Natural killer cell (primary cell): ENCODE measurements around the gene NAB2. TPM values are rescaled to one million over a fixed set of nuclear protein-coding genes. Genes with fewer than 3 reads are reported as not detected.

Experiments
- ATAC-seq, 3 donors: fragments of 150-1000 bp in 2 of 3; fragments of 200-7000 bp in 1 of 3; cut with Tn5 transposase; 1 replicate in 1 of 3; 2 replicates in 2 of 3; pipeline ENCODE4 v1.10.0; 2021; ENCODE audit warnings: mild to moderate bottlenecking in 2 of 3, moderate library complexity in 2 of 3
- DNase-seq, 2 donors: peaks; one replicate each; pipeline versions ENCODE4 v3.0.0 to v3.0.0-alpha.2; 2013 to 2021; ENCODE audit warnings: mixed read lengths in 1 of 2
- H3K27ac ChIP-seq: one replicate; pipeline ENCODE4 v1.5.1; 2013; ENCODE audit warnings: mild to moderate bottlenecking, low read length
- H3K27me3 ChIP-seq: one replicate; pipeline ENCODE4 v1.6.1; 2013; ENCODE audit warnings: low read length; ENCODE audit not compliant: control insufficient read depth, insufficient read depth
- H3K36me3 ChIP-seq: one replicate; pipeline ENCODE4 v1.6.1; 2013; ENCODE audit warnings: low read length; ENCODE audit not compliant: control insufficient read depth, insufficient read depth
- H3K4me1 ChIP-seq: one replicate; pipeline ENCODE4 v1.6.1; 2013; ENCODE audit warnings: low read length; ENCODE audit not compliant: control insufficient read depth, insufficient read depth
- H3K4me3 ChIP-seq: one replicate; pipeline ENCODE4 v1.5.1; 2013; ENCODE audit warnings: low read length
- H3K9me3 ChIP-seq: one replicate; pipeline ENCODE4 v1.6.1; 2013; ENCODE audit warnings: low read length; ENCODE audit not compliant: control insufficient read depth, insufficient read depth
- H3K27ac Mint-ChIP-seq, 2 donors: one replicate each; pipeline ENCODE4 v1.8.0; 2022; ENCODE audit warnings: mild to moderate bottlenecking in 2 of 2, mixed read lengths in 2 of 2, moderate library complexity in 1 of 2
- H3K27me3 Mint-ChIP-seq, 2 donors: one replicate each; pipeline ENCODE4 v1.8.0; 2022; ENCODE audit warnings: low read depth in 2 of 2, mixed read lengths in 2 of 2
- H3K36me3 Mint-ChIP-seq: one replicate; pipeline ENCODE4 v1.8.0; 2022; ENCODE audit warnings: mixed read lengths
- H3K4me1 Mint-ChIP-seq, 2 donors: one replicate each; pipeline ENCODE4 v1.8.0; 2022; ENCODE audit warnings: mixed read lengths in 2 of 2
- H3K4me3 Mint-ChIP-seq: one replicate; pipeline ENCODE4 v1.8.0; 2022; ENCODE audit warnings: mild to moderate bottlenecking, moderate library complexity, mixed read lengths
- H3K9me3 Mint-ChIP-seq, 2 donors: one replicate each; pipeline ENCODE4 v1.8.0; 2022; ENCODE audit warnings: mixed read lengths in 2 of 2
- WGBS: methylation state at CpG from one replicate; pipeline ENCODE4 v1.1.7; 2013; ENCODE audit warnings: missing lambda C conversion rate; ENCODE audit not compliant: insufficient coverage; 5-methylcytosine and 5-hydroxymethylcytosine counted together
- intact Hi-C: fragments of 100-400 bp; cut with micrococcal nuclease; formaldehyde crosslinking; loops from one replicate; pipeline ENCODE4 v1.14.2; 2022
- total RNA-seq, 4 donors: library from RNA; stranded (reverse); fragments of 120-200 nt in 1 of 4; gene quantifications; one replicate each; pipeline versions ENCODE4 v1.2.3 to v1.2.4, GENCODE V29; 2013 to 2022
- TF ChIP-seq, protein P1 (sequence below): fragments of 200-600 bp; IDR thresholded peaks from one replicate; pipeline ENCODE4 v1.8.0; 2022; ENCODE audit warnings: antibody characterized with exemption

Gene NAB2
- total RNA-seq, 3 donors from 2014 or later (not counting 1 experiment from before 2014, with no cell fraction given) = 4.2 to 7.0 (median 5.4) TPM

DNA sequence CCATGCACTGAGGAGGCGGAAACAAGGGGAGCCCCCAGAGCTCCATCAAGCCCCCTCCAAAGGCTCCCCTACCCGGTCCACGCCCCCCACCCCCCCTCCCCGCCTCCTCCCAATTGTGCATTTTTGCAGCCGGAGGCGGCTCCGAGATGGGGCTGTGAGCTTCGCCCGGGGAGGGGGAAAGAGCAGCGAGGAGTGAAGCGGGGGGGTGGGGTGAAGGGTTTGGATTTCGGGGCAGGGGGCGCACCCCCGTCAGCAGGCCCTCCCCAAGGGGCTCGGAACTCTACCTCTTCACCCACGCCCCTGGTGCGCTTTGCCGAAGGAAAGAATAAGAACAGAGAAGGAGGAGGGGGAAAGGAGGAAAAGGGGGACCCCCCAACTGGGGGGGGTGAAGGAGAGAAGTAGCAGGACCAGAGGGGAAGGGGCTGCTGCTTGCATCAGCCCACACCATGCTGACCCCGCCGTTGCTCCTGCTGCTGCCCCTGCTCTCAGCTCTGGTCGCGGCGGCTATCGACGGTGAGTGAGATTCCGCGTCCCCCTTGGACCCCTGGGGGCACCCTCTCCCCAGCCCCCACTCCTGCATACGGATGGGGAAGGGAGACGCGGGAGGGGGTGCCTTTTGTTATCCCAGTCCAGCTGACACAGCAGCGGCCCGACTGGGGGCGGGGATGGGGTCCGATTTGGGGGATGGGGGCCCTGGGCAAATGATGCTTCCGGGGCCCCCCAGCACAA lies 39.8 kb downstream of the NAB2 start:
- H3K27ac ChIP-seq = no peak overlapping the region
- H3K9me3 ChIP-seq = no peaks in the 10 kb centered on the region
- Mint-ChIP-seq H3K27ac (peak overlapping the region in 1 of 2 donors; percentile 66), H3K4me3 (peak overlapping the region; percentile 57), H3K9me3 (no peaks in the 10 kb centered on the region), H3K4me1 (peaks cover 11 to 20% of the 10 kb centered on the region in 2 donors), H3K27me3 (peaks cover 23 to 37% of the 10 kb centered on the region in 2 donors), H3K36me3 (no peaks in the 10 kb centered on the region)
- H3K4me1 ChIP-seq = peaks cover 23% of the 10 kb centered on the region
- H3K27me3 ChIP-seq = peaks cover 22% of the 10 kb centered on the region
- no peak for DNase-seq
- intact Hi-C loops = no loop called here
- WGBS = 10% methylated on average over 18 of the region's 35 CpGs
- TF ChIP-seq, protein P1, sequence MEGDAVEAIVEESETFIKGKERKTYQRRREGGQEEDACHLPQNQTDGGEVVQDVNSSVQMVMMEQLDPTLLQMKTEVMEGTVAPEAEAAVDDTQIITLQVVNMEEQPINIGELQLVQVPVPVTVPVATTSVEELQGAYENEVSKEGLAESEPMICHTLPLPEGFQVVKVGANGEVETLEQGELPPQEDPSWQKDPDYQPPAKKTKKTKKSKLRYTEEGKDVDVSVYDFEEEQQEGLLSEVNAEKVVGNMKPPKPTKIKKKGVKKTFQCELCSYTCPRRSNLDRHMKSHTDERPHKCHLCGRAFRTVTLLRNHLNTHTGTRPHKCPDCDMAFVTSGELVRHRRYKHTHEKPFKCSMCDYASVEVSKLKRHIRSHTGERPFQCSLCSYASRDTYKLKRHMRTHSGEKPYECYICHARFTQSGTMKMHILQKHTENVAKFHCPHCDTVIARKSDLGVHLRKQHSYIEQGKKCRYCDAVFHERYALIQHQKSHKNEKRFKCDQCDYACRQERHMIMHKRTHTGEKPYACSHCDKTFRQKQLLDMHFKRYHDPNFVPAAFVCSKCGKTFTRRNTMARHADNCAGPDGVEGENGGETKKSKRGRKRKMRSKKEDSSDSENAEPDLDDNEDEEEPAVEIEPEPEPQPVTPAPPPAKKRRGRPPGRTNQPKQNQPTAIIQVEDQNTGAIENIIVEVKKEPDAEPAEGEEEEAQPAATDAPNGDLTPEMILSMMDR = no peak
- no peaks in the 10 kb centered on the region for H3K36me3 ChIP-seq
- ATAC-seq = no peak
- peak overlapping the region; percentile 87 for H3K4me3 ChIP-seq

DNA sequence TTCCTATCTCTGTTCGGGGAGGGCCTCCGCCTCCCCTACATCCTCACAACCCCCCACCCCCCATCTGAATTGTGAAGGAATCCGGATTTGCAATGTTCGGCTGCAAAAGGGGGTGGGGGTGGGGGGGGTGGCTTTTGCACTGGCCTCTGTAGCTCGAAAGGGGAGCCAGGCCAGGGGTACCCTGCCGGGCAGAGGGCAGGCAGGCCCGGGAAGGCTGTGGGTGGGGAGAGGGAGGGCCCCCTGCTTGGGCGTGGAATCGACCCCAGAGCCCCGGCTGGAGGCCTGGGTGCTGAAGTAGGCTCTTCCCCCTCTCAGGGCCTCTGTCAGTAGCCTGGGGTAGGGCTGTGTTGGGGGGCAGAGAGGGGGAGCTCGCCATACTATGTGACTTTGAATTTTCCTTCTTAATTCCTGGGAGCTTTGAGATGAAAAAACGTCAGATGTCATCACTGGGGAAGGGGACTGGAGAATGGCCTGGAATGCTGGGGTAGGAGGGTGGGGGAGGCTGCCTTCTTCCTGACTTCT lies 40.5 kb downstream of the NAB2 start:
- Mint-ChIP-seq H3K36me3 (no peaks in the 10 kb centered on the region), H3K4me3 (peak overlapping the region; percentile 49), H3K4me1 (peaks cover 6 to 17% of the 10 kb centered on the region in 2 donors), H3K9me3 (no peaks in the 10 kb centered on the region), H3K27me3 (peaks cover 17 to 38% of the 10 kb centered on the region in 2 donors), H3K27ac (no peak overlapping the region)
- Histone ChIP-seq H3K4me3 (no peak overlapping the region), H3K27ac (no peak overlapping the region), H3K4me1 (peaks cover 23% of the 10 kb centered on the region), H3K36me3 (no peaks in the 10 kb centered on the region), H3K27me3 (peaks cover 22% of the 10 kb centered on the region), H3K9me3 (no peaks in the 10 kb centered on the region)
- DNase-seq (no peak), ATAC-seq (no peak)
- WGBS = 23% methylated on average over 10 of the region's 12 CpGs
- intact Hi-C loops = no loop called here
- TF ChIP-seq, protein P1 = no peak

DNA sequence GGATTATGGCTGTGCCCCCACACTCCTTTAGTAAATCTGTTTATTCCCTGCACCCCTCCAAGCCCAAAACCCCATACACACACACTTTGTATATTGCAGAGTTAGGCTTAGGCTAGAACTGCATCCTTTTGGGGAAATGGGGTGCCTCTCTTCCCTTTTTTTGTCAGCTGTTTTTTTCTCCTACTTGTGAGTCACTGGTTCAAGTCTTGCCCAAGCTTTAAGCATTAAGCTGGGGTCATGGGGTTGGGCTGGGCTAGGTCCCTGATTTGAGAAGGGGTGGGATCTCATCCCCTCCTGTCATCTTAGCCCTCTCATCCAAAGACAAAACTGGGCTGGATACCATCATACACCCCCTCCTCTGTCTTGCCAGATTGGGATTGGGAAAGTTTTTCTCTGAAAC lies 41.0 kb downstream of the NAB2 start:
- H3K4me3 Mint-ChIP-seq = peak overlapping the region; percentile 49
- ATAC-seq = no peak
- peaks cover 4 to 15% of the 10 kb centered on the region in 2 donors for H3K4me1 Mint-ChIP-seq
- intact Hi-C loops = no loop called here
- no peak overlapping the region for H3K27ac Mint-ChIP-seq
- TF ChIP-seq, protein P1 = no peak
- no peak overlapping the region for H3K4me3 ChIP-seq
- no peak for DNase-seq
- H3K27ac ChIP-seq = no peak overlapping the region
- no peaks in the 10 kb centered on the region for H3K9me3 Mint-ChIP-seq
- H3K36me3 Mint-ChIP-seq = no peaks in the 10 kb centered on the region
- H3K4me1 ChIP-seq = peaks cover 23% of the 10 kb centered on the region
- peaks cover 15 to 35% of the 10 kb centered on the region in 2 donors for H3K27me3 Mint-ChIP-seq
- H3K27me3 ChIP-seq = peaks cover 19% of the 10 kb centered on the region
- H3K36me3 ChIP-seq = no peaks in the 10 kb centered on the region
- H3K9me3 ChIP-seq = no peaks in the 10 kb centered on the region
